Measurements from ENCODE around the gene UBE2J2.
A peak's percentile ranks its signal among the peaks of the same experiment; 100 is the strongest.

The UBE2J2 gene

GRCh38 chr1:1295154-1295923 is 21.7 kb upstream of the UBE2J2 start:
- no peak for DNase-seq

DNA sequence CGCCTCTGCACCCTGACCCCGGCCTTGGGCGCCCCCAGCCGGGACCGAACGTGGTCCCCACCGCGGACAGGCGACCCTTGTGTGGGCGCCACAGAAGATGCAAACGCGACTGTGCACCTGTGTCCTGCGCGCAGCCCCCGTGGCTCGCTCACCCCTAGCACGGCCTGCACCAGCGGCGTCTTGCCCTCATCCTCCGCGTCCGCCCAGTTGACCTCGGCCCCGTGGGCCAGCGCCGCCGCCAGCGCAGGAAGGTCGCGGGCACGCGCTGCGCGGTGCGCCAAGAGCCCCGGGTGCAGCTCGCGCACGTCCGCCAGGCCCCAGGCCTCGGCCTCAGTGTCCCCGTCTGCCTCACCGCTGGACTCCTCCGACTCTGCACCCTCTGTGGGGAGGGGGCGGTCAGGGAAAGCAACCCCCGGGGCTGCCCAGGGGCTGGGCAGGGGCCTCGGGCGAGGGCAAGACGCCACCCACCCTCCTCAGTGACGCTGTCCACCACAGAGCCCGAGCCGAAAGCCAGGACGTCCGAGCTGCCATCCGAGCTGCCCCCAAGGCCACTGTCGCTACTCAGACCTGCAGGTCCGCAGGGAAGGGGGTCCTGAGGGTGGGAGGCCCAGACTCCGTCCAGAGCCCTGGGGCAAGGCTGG is 20.7 kb upstream of the UBE2J2 start:
- DNase-seq, result no peak

GRCh38 chr1:1293263-1294249 is 19.9 kb upstream of the UBE2J2 start:
- no peak for DNase-seq

GRCh38 chr1:1292851-1293250 is 19.2 kb upstream of the UBE2J2 start:
- DNase-seq, result no peak

DNA sequence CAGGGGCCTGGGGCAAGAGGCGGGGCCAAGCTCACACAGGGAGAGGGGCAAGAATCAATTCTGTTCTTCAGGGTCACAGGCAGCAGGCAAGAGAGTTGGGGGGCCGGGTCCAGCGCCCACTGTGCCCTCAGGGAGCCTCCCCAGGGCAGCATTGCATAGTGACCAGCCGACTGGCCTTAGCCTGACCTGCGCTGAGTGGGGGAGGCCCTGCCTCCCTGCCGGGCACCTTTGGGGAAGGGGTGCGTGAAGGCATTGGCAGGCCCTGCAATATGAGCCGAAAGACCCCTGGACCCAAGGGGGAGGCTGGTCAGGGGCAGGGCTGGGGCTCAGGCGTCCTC is 18.8 kb upstream of the UBE2J2 start:
- no peak for DNase-seq

DNA sequence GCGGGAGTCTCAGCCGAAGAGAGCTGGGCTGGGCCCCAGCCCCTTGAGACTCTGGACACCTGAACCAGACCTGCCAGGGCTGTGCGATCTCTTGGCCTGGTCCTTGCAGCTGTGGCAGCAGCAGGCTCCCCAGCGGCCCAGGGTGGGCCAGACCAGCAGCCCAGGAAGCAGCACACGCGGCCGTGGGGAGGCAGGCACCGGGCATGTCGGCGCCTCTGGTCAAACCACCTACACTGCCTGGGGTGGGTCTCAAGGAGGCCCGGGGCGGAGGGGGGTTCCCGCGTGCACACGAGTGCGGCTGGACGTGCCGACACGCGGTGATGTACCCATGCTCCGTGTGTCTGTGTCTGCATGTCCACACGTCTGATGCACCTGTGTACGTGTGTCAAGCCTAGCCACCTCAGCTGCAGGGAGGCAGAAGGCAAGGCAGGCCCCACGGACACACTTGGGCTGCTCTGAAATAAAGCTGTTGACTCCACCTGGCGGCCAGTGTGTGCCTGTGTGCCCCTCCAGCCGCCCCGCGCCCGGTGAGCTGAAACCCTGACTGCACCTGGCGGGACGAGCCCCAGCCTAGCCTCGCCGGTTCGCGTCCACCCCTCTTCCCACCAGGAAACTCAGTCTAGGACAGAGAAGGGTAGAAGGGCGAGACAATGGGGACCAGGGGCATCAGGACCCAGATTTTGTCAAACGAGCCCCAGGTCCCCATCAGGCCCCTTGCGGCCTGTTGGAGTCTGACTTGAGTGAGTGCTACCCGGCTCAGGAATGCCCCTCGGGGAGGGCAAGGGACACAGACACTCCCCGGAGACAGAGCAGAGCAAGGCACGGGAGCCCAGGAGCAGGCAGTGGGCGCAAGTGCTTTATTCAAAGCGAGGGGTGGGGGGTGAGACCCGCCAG is 18.1 kb upstream of the UBE2J2 start:
- DNase-seq, result peak; percentile 69

DNA sequence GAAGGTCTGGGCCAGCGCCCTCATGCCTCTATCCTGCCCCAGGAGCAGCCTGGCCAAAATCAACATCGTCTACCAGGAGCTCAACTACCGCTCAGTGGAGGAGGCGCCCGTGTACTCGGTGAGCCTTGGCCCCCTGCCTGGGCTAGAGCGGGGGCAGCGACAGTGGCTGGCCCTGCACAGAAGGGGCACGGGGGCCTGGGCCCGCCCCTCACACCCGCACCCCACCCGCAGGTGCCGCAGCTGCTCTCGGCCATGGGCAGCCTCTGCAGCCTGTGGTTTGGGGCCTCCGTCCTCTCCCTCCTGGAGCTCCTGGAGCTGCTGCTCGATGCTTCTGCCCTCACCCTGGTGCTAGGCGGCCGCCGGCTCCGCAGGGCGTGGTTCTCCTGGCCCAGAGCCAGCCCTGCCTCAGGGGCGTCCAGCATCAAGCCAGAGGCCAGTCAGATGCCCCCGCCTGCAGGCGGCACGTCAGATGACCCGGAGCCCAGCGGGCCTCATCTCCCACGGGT is 17.4 kb upstream of the UBE2J2 start:
- DNase-seq, result no peak

- DNase-seq, result peak; percentile 60
Measured at GRCh38 chr1:1290238-1290731, 16.6 kb upstream of the UBE2J2 start.

DNA sequence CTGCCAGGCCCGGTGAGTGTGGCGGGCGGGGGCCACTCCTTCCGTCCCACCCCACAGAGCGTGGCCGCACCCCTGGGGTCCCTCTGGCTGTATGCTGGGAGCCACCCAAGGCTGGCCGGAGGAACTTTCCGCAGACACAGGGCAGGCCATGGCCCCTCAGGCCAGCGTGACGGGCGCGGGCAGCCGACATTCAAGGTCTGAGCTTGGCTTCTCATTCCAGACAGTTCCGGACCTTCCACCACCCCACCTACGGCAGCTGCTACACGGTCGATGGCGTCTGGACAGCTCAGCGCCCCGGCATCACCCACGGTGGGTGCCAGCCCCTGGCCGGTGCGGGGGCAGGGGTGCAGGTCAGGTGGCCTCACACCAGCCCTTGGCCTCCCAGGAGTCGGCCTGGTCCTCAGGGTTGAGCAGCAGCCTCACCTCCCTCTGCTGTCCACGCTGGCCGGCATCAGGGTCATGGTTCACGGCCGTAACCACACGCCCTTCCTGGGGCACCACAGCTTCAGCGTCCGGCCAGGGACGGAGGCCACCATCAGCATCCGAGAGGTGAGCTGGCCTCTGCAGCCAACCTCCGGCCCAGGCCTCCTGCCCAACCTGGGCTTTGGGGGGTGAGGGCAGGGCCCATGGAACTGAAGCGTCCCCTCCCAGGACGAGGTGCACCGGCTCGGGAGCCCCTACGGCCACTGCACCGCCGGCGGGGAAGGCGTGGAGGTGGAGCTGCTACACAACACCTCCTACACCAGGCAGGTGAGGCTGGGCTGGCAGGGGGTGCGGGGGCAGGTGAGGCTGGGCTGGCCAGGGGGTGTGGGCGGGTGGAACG is 13.8 kb upstream of the UBE2J2 start:
- DNase-seq, result no peak

- no peak for DNase-seq
Measured at GRCh38 chr1:1286313-1287261, 12.9 kb upstream of the UBE2J2 start.

DNA sequence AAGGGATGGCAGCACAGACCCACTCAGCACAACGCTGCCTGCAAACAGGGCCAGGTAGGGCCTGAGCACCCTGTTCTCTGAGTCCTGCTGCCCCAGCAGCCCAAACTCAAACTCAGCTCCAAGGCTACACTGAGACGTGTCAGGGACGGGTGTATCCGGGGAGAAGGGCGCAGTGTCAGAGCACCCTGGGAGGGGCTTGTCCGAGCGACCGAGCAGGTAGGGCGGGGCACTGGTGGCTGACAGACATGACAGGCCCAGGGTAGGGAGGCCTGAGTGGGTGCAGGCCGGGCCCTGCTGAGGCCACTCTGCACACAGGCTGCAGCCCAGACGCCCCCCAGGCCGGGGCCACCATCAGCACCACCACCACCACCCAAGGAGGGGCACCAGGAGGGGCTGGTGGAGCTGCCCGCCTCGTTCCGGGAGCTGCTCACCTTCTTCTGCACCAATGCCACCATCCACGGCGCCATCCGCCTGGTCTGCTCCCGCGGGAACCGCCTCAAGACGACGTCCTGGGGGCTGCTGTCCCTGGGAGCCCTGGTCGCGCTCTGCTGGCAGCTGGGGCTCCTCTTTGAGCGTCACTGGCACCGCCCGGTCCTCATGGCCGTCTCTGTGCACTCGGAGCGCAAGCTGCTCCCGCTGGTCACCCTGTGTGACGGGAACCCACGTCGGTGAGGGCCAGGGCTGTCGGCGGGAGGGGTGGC is 12.1 kb upstream of the UBE2J2 start:
- DNase-seq, result no peak

- DNase-seq, result no peak
Measured at GRCh38 chr1:1285102-1285571, 11.5 kb upstream of the UBE2J2 start.

DNA sequence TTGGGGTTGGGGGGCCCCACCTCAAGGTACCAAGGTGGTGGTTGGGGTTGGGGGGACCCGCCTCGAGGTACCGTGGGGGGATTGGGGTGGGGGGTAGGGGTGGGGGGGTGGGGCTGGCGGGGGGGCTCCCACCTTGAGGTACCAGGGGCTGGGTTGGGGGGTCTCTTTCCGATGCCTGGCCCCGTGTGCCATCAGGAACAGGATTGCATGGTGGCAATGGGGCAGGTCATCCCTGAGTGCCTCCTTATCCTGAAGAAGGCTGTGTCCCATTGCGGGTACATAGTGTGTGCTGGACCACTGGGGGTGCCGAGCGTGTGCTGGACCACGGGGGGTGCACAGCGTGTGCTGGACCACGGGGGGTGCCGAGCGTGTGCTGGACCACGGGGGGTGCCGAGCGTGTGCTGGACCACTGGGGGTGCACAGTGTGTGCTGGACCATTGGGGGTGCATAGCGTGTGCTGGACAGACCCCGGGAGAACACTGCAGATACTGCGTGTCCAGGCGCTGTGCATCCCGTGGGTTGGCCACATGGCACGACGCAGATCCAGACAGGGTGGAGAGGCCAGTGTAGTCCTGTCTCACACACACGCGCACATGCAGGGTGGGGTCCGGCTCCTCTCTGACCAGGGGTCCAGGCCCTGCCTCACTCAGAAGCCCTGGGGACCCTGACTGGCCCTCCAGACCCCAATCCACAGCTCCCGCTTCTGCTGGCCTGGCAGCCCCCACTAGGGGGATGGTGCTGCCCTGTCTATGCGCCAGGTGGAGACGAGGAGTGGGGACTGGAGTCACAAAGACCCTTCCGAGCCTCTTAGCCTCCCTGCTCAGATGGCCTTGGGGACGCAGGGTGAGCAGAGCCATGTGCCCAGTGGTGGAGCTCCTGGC is 10.8 kb upstream of the UBE2J2 start:
- no peak for DNase-seq

DNA sequence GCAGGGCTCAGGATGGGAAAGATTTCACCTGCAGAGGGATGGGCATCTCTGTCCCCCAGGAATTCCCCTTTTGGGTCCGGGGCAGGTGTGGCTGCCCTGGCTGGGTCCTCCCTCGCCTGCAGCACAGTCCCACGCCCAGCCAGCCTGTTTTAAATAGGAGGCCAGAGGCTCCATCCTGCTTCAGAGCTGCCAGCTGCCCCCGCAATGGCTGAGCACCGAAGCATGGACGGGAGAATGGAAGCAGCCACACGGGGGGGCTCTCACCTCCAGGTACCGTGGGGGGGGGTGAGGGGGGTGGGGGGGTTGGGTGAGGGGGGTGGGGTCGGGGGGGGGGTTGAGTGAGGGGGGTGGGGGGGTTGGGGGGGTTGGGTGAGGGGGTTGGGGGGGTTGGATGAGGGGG is 10.2 kb upstream of the UBE2J2 start:
- no peak for DNase-seq

DNA sequence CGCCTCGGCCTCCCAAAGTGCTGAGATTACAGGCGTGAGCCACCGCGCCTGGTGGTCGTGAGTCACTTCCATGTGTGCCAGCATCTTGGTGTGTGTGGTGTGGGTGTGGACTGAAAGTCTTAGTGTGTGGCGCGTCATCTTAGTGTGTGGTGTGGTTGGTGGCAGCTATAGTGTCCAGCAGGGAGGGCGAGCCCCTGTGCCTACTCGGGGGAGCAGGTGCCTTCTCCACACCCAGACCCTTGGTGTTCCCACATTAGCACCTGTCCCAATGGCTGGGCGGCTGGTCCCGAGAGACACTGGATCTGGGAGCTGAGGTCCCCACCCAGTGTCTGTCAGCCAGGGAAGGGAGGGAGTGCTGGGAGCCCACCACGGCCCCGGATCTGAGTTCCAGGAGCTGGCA is 9.3 kb upstream of the UBE2J2 start:
- DNase-seq, result no peak

DNA sequence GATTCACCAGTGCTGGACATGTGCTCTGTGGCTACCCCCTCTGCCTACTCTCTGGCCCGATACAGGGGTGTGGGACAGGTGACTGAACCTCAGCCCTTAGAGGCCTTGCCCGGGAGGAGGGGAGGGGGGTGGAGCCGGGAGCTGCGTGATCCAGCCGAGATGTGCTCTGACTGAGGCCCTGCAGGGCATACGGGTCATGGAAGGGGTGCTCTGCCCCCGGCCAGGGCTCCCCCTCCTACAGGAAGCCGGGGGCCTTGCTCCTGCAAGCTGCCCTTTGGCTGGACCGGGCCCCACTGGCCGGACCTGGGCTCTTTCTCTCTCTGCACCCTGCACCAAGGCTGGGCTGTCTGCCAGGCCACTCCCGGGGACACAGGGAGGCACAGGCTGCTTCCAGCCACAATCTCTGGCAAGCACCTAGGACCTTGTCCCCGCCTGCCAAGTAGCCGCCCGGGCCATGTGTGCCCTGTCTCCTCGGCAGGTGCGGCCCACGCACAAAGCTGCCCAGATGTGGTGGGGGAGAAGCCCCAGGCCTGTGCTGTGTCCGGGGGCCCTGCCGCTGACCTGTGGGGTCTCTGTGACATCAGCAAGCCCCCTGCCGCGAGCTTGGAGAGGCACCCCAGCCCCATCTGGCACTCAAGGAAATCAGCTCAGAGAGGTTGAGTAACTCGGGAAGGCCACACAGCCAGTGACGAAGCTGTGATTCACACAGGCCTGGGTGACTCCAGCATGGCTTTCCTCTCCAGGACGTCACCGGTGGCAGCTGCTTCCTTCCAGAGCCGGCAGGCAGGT is 8.1 kb upstream of the UBE2J2 start:
- no peak for DNase-seq

DNA sequence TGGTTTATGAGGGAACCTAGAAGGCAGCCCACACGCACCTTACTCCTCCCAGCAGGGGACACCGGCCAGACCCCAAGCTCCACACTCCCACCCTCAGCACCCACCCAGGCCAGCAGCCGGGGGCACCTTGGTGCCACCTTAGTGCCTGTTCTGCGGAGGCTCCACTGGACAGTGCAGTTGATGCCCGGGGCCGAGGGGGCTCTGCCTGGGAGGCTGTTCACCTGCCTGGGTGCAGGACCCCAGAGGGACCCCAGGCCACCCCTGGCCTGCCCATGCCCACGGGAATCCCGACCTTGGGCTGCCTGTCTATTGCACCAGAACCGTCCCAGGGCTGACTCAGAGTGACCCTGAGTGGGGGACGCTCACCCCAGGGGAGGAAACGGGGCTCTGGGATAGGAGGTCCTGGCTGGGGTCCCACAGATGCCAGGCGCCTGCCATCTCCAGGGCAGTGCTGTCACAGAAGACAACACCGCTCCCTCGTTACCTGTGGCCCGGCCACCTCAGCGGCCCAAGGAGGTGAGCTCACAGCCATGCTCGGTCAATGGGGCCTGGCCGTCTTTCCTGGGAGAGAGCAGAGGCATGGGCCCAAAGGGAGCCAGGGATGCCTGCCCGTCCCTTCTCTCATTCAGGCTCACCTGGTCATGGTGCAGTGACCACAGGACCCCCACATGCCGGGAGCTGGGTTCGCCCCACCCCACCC is 7.3 kb upstream of the UBE2J2 start:
- no peak for DNase-seq

Data from activated T-cell treated with anti-CD3 and anti-CD28 coated beads, Interleukin-2, amount 50 U/mL, for 1 hour (primary cell).